ENCODE data around the gene CLCN5.

GRCh38 chrX:50082741-50083140, 160.3 kb downstream of the CLCN5 start:
- no peak for TF ChIP-seq POLR2A (IDR thresholded peaks at IDR 0.05; ENCODE audit: low read depth, low read length)
- no peak for TF ChIP-seq SPI1 (IDR thresholded peaks at IDR 0.05; ENCODE audit: low read depth, low read length)
- TF ChIP-seq TAF1 (IDR thresholded peaks at IDR 0.05; ENCODE audit: low read depth, low read length), result no peak
- no peak for TF ChIP-seq POLR2AphosphoS5 (IDR thresholded peaks at IDR 0.05; ENCODE audit: low read depth, low read length)
- no peak for TF ChIP-seq PAX5 (IDR thresholded peaks at IDR 0.05; ENCODE audit: insufficient read depth, low read length, severe bottlenecking)
